ENCODE results near the gene EEF1AKMT4. TPM values are rescaled to one million over a fixed set of nuclear protein-coding genes. Genes with fewer than 3 reads are reported as not detected.
"Not testable (repeated sequence)": the region's sequence is repeated elsewhere in the genome, so short reads cannot be mapped to it uniquely, and the experiment has no call there.

Gene EEF1AKMT4
- total RNA-seq, 2 experiments from 2014 or later: 3.5 to 4.4 TPM

- H3K4me3 Mint-ChIP-seq: peak overlapping the region; percentile 79
- H3K27ac Mint-ChIP-seq: peak overlapping the region; percentile 18
- H3K27me3 Mint-ChIP-seq: peaks cover 28% of the 10 kb centered on the region
- ChIA-PET POLR2A (no interaction called here), CTCF (interaction anchor here (3.8 kb wide), 1 partner anchor 35 kb away, joined by 23 read pairs; no protein-coding TSS in a partner anchor)
- peaks cover 2% of the 10 kb centered on the region for H3K36me3 Mint-ChIP-seq
- DNase-seq: no peak
- intact Hi-C loops (cut with micrococcal nuclease): no loop called here
- H3K9me3 Mint-ChIP-seq: no peaks in the 10 kb centered on the region
- H3K4me1 Mint-ChIP-seq (ENCODE audit: low read depth): peaks cover 20% of the 10 kb centered on the region
Measured at GRCh38 chr3:184262764-184263179, 13.3 kb downstream of the EEF1AKMT4 start.

GRCh38 chr3:184267249-184267648 is 17.8 kb downstream of the EEF1AKMT4 start:
- H3K27me3 Mint-ChIP-seq: peaks cover 16% of the 10 kb centered on the region
- H3K36me3 Mint-ChIP-seq; H3K4me1 Mint-ChIP-seq (ENCODE audit: low read depth); POLR2A ChIA-PET; H3K9me3 Mint-ChIP-seq; DNase-seq; H3K27ac Mint-ChIP-seq; CTCF ChIA-PET; H3K4me3 Mint-ChIP-seq; intact Hi-C loops (cut with micrococcal nuclease): not testable (repeated sequence)

- Mint-ChIP-seq H3K4me1 (ENCODE audit: low read depth) (peaks cover 5% of the 10 kb centered on the region), H3K4me3 (no peak overlapping the region), H3K36me3 (no peaks in the 10 kb centered on the region), H3K27me3 (peaks cover 25% of the 10 kb centered on the region), H3K27ac (no peak overlapping the region), H3K9me3 (no peaks in the 10 kb centered on the region)
- CTCF ChIA-PET: interaction anchor here (0.6 to 1.0 kb wide), 3 partner anchors 16 to 154 kb away, joined by 3 to 5 read pairs (median 4); no protein-coding TSS in a partner anchor
- POLR2A ChIA-PET: no interaction called here
- intact Hi-C loops (cut with micrococcal nuclease): no loop called here
- DNase-seq: no peak
Measured at GRCh38 chr3:184272269-184272668, 22.8 kb downstream of the EEF1AKMT4 start.

- no peak overlapping the region for H3K27ac Mint-ChIP-seq
- CTCF ChIA-PET: no interaction called here
Measured at GRCh38 chr3:184275381-184275701, 25.9 kb downstream of the EEF1AKMT4 start.

GRCh38 chr3:184275961-184276910 is 26.8 kb downstream of the EEF1AKMT4 start, which contains the start of gene ECE2:
ECE2 (plus strand) TSS chr3:184276022; CDS start chr3:184276154, 132 bp downstream.
- CTCF ChIA-PET: no interaction called here
- no peak within 1 kb of the TSS for H3K4me3 Mint-ChIP-seq

More at GRCh38 chr3:184275381-184275701, 25.9 kb downstream of the EEF1AKMT4 start:
- Mint-ChIP-seq H3K27me3 (peaks cover 33% of the 10 kb centered on the region), H3K9me3 (no peaks in the 10 kb centered on the region), H3K36me3 (no peaks in the 10 kb centered on the region), H3K4me1 (ENCODE audit: low read depth) (peaks cover 5% of the 10 kb centered on the region), H3K4me3 (no peak overlapping the region)
- POLR2A ChIA-PET: no interaction called here
- intact Hi-C loops (cut with micrococcal nuclease): no loop called here
- no peak for DNase-seq

DNA sequence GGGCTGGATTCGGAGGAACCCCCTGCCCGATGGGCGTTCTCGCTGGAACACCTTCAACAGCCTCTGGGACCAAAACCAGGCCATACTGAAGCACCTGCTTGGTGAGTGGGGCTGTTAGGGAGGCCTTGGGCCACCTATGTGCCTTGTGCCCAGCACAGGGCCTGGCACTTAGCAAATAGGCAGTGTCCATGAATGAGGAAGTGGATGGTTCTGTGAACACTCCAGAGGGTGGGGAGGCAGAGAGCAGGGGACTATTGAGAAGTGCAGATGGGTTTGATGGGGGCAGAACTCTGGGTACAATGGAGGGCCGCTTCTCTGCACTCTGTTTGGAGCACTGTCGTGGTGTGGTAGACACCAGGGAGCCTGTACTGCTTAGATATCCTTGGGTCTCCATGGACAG is 27.9 kb downstream of the EEF1AKMT4 start:
- H3K4me3 Mint-ChIP-seq: no peak overlapping the region
- H3K4me1 Mint-ChIP-seq (ENCODE audit: low read depth): peaks cover 5% of the 10 kb centered on the region
- H3K27ac Mint-ChIP-seq: no peak overlapping the region
- POLR2A ChIA-PET: no interaction called here
- CTCF ChIA-PET: no interaction called here
- no peaks in the 10 kb centered on the region for H3K36me3 Mint-ChIP-seq
- intact Hi-C loops (cut with micrococcal nuclease): no loop called here
- no peaks in the 10 kb centered on the region for H3K9me3 Mint-ChIP-seq
- peaks cover 33% of the 10 kb centered on the region for H3K27me3 Mint-ChIP-seq
- DNase-seq: no peak

More at GRCh38 chr3:184275961-184276910, 26.8 kb downstream of the EEF1AKMT4 start, which contains the start of gene ECE2:
- Mint-ChIP-seq H3K27me3 (peaks cover 33% of the 10 kb centered on the region), H3K36me3 (no peaks in the 10 kb centered on the region), H3K27ac (no peak within 1 kb of the TSS), H3K9me3 (no peaks in the 10 kb centered on the region), H3K4me1 (ENCODE audit: low read depth) (peaks cover 5% of the 10 kb centered on the region)
- no peak for DNase-seq
- POLR2A ChIA-PET: no interaction called here
- intact Hi-C loops (cut with micrococcal nuclease): no loop called here

- Mint-ChIP-seq H3K4me3 (no peak overlapping the region), H3K27me3 (peaks cover 11% of the 10 kb centered on the region), H3K27ac (no peak overlapping the region), H3K36me3 (no peaks in the 10 kb centered on the region), H3K4me1 (ENCODE audit: low read depth) (no peaks in the 10 kb centered on the region), H3K9me3 (no peaks in the 10 kb centered on the region)
- ChIA-PET CTCF (interaction anchor here (1.8 kb wide), 1 partner anchor 56 kb away, joined by 8 read pairs; no protein-coding TSS in a partner anchor), POLR2A (no interaction called here)
- no peak for DNase-seq
- intact Hi-C loops (cut with micrococcal nuclease): no loop called here
Measured at GRCh38 chr3:184282941-184283340, 33.5 kb downstream of the EEF1AKMT4 start.

DNA sequence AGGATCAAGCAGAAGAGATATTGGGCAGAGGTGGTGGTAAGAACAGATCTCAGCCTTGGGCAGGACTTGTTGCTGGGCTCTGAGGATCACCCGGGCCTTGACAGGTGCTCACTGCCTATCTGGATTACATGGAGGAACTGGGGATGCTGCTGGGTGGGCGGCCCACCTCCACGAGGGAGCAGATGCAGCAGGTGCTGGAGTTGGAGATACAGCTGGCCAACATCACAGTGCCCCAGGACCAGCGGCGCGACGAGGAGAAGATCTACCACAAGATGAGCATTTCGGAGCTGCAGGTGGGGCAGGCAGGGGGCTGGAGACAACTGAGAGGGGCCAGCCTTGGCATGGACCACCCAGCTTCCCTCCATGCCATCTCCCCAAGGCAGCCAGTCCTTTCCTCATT is 34.2 kb downstream of the EEF1AKMT4 start:
- no peak overlapping the region for H3K4me3 Mint-ChIP-seq
- CTCF ChIA-PET: interaction anchor here (1.1 to 4.6 kb wide), 3 partner anchors 17 to 388 kb away, joined by 3 to 42 read pairs (median 8); no protein-coding TSS in a partner anchor
- no peak for DNase-seq

DNA sequence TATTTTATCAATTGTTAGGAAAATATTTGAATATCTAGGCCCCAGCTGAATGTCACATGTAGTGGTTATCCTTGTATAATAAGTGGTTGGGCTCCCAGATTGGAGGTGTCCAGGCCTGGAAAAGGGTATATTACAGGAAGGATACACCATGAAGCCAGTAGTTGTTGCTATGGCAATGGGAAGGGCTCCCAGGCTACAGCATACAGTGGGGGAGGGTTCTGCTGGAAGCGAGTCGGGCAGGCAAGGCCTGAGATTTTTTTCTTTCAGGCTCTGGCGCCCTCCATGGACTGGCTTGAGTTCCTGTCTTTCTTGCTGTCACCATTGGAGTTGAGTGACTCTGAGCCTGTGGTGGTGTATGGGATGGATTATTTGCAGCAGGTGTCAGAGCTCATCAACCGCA is 35.2 kb downstream of the EEF1AKMT4 start:
- Mint-ChIP-seq H3K4me1 (ENCODE audit: low read depth) (peaks cover 2% of the 10 kb centered on the region), H3K36me3 (no peaks in the 10 kb centered on the region), H3K27me3 (peaks cover 5% of the 10 kb centered on the region), H3K4me3 (no peak overlapping the region), H3K9me3 (no peaks in the 10 kb centered on the region), H3K27ac (no peak overlapping the region)
- POLR2A ChIA-PET: no interaction called here
- CTCF ChIA-PET: interaction anchor here (0.6 to 4.6 kb wide), 4 partner anchors 57 to 389 kb away, joined by 4 to 42 read pairs (median 7); no protein-coding TSS in a partner anchor
- intact Hi-C loops (cut with micrococcal nuclease): no loop called here
- DNase-seq: peak; percentile 51

More for the DNA sequence above, 34.2 kb downstream of the EEF1AKMT4 start:
- Mint-ChIP-seq H3K27me3 (peaks cover 7% of the 10 kb centered on the region), H3K9me3 (no peaks in the 10 kb centered on the region), H3K4me1 (ENCODE audit: low read depth) (no peaks in the 10 kb centered on the region), H3K36me3 (no peaks in the 10 kb centered on the region), H3K27ac (no peak overlapping the region)
- intact Hi-C loops (cut with micrococcal nuclease): no loop called here
- POLR2A ChIA-PET: no interaction called here

DNA sequence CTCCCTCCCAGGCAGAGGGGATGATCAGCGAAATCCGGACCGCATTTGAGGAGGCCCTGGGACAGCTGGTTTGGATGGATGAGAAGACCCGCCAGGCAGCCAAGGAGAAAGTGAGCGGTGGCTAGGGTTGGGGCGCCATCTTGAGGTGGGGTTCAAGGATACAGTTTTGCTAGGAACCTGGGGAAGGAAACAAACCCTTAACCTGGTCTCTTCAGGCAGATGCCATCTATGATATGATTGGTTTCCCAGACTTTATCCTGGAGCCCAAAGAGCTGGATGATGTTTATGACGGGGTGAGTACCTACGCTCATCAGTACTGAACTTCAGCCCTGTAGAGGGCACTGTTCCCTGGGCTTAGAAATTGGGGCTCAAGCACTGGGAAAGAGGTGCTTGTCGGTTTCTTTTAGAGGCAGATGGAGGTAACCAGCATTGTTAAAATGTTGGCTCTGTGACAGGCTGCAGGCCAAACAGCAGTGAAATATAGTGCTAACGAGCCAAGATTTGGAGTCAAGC is 40.0 kb downstream of the EEF1AKMT4 start:
- ChIA-PET POLR2A (no interaction called here), CTCF (interaction anchor here (0.6 to 4.8 kb wide), 15 partner anchors 9 to 405 kb away, joined by 3 to 53 read pairs (median 4); partner anchors contain the start of genes EEF1AKMT4 and PARL)
- H3K4me1 Mint-ChIP-seq (ENCODE audit: low read depth): peaks cover 2% of the 10 kb centered on the region
- H3K4me3 Mint-ChIP-seq: no peak overlapping the region
- no peaks in the 10 kb centered on the region for H3K9me3 Mint-ChIP-seq
- no peaks in the 10 kb centered on the region for H3K36me3 Mint-ChIP-seq
- DNase-seq: peak; percentile 81
- peaks cover 5% of the 10 kb centered on the region for H3K27me3 Mint-ChIP-seq
- intact Hi-C loops (cut with micrococcal nuclease): loop anchor here (1.0 to 2.0 kb wide), 3 partner anchors 41 to 394 kb away; partner anchors contain the start of genes ALG3 and EEF1AKMT4
- no peak overlapping the region for H3K27ac Mint-ChIP-seq

- CTCF ChIA-PET: interaction anchor here (0.6 to 4.8 kb wide), 3 partner anchors 11 to 64 kb away, joined by 3 to 53 read pairs (median 4); no protein-coding TSS in a partner anchor
- intact Hi-C loops (cut with micrococcal nuclease): loop anchor here (10.0 kb wide), 1 partner anchor 596 kb away; the partner anchor contains the start of gene YEATS2
- POLR2A ChIA-PET: no interaction called here
- Mint-ChIP-seq H3K9me3 (no peaks in the 10 kb centered on the region), H3K4me3 (no peak overlapping the region), H3K36me3 (no peaks in the 10 kb centered on the region), H3K4me1 (ENCODE audit: low read depth) (peaks cover 2% of the 10 kb centered on the region), H3K27me3 (peaks cover 5% of the 10 kb centered on the region), H3K27ac (no peak overlapping the region)
- no peak for DNase-seq
Measured at GRCh38 chr3:184290331-184290730, 40.9 kb downstream of the EEF1AKMT4 start.

Measured in activated CD4-positive, alpha-beta memory T cell treated with anti-CD3 and anti-CD28 coated beads for 36 hours (primary cell).